Cardiac fibroblast (primary cell): Measurements from ENCODE around the gene PNRC1.

Experiments used
- DNase-seq, 2 donors: peaks; one replicate each; pipeline versions ENCODE4 v3.0.0 to v3.0.0-alpha.2; 2010; ENCODE audit warnings: low read depth in 2 of 2
- H3K4me3 ChIP-seq, 2 donors: replicated peaks in 1 of 2; 1 replicate in 1 of 2; 2 replicates in 1 of 2; pipeline ENCODE4 v1.5.1; 2011; ENCODE audit warnings: low read depth in 2 of 2, low read length in 2 of 2, mild to moderate bottlenecking in 2 of 2, moderate library complexity in 1 of 2
- TF ChIP-seq, protein P1 (sequence below): IDR thresholded peaks from one replicate; pipeline ENCODE4 v1.5.1; 2011; ENCODE audit warnings: low read depth, mild to moderate bottlenecking, low read length, inconsistent platforms

PNRC1 gene

DNA sequence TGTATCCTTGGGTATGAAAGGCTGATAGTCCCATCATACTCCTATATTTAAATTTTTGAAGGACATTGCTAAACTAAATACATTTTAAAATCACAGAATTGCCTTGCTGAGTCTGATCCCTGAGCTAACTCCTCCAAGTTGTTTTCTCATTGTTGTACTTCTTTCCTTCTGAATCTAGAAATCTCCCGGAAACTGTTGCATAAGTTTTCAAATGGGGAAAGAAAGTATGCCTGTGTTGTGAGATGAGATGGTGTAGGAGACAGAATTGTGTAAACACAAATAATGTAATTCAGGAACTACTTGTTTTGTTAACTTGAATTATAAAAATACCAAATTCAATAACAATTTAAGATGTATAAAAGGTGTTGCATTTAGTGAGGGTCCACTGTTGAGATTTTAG is 7.3 kb downstream of the PNRC1 start:
- peak; percentile 21 to 35 for DNase-seq
- H3K4me3 ChIP-seq, result no peak overlapping the region
- TF ChIP-seq, protein P1, sequence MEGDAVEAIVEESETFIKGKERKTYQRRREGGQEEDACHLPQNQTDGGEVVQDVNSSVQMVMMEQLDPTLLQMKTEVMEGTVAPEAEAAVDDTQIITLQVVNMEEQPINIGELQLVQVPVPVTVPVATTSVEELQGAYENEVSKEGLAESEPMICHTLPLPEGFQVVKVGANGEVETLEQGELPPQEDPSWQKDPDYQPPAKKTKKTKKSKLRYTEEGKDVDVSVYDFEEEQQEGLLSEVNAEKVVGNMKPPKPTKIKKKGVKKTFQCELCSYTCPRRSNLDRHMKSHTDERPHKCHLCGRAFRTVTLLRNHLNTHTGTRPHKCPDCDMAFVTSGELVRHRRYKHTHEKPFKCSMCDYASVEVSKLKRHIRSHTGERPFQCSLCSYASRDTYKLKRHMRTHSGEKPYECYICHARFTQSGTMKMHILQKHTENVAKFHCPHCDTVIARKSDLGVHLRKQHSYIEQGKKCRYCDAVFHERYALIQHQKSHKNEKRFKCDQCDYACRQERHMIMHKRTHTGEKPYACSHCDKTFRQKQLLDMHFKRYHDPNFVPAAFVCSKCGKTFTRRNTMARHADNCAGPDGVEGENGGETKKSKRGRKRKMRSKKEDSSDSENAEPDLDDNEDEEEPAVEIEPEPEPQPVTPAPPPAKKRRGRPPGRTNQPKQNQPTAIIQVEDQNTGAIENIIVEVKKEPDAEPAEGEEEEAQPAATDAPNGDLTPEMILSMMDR, result no peak

DNA sequence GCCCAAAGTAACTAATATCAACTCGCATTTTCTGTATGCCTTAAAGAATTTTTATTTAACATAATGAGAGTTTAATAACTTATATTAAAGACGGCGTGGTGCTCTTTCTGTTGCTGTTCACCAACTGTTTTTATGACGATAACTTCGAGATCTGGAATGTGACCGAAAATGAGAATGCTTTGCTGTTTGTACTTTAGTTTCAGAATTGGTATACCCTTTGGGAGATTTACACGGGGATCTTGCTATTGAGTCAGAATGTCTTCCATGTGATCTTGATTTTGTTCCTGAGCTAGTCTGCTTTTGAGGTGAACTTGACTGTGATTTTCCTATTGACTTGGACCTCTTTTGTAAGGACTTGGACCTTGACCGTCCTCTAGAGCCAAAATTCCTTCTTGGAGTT is 17.9 kb downstream of the PNRC1 start:
- no peak overlapping the region for H3K4me3 ChIP-seq
- TF ChIP-seq, protein P1, result no peak
- no peak for DNase-seq

DNA sequence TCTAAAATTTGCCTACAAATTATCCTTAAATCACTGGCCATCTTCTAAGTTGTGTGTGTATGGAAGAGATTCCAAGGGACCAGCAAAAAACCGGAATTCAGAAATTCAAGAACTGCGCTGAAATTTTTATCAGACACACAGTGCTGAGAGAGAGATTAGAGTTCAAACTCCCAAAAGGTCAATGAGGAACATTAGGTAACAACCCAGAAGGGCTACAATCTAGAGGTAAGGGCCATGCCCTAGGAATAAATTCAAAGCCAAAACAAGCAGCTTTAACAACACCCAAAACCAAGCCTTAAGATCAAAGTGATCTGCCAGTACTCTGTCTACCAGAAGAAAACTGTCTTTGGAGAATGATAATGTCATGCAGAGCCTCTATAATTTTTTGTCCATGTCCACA is 19.6 kb downstream of the PNRC1 start:
- DNase-seq, result no peak
- H3K4me3 ChIP-seq, result no peak overlapping the region
- TF ChIP-seq, protein P1, result no peak

DNA sequence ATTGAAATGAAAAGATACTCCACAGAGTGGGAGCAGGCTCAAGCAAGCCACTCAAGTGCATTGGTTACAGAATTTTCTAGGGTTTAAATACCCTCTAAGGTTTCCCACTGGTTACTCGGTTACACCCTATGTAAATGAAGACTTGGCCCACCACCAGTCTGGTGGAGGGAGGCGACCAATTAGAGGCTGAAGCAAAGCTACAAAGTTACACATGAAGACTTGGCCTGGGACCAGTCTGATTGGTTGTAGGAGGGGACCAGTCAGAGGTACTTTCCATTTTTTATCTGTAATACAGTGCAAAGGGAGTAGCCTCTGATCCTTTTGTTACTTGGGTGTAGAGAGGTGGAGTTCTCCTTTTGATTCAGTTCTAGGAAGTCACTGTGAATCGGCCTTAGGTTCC is 29.7 kb downstream of the PNRC1 start:
- TF ChIP-seq, protein P1, result no peak
- DNase-seq, result no peak

GRCh38 chr6:89111933-89112332 is 31.4 kb downstream of the PNRC1 start:
- no peak overlapping the region for H3K4me3 ChIP-seq
- no peak for DNase-seq
- TF ChIP-seq, protein P1, result no peak

More for the DNA sequence above, 29.7 kb downstream of the PNRC1 start:
- H3K4me3 ChIP-seq, result no peak overlapping the region

- no peak overlapping the region for H3K4me3 ChIP-seq
- TF ChIP-seq, protein P1, result no peak
- DNase-seq, result no peak
Observed at GRCh38 chr6:89116702-89117101, 36.2 kb downstream of the PNRC1 start.

DNA sequence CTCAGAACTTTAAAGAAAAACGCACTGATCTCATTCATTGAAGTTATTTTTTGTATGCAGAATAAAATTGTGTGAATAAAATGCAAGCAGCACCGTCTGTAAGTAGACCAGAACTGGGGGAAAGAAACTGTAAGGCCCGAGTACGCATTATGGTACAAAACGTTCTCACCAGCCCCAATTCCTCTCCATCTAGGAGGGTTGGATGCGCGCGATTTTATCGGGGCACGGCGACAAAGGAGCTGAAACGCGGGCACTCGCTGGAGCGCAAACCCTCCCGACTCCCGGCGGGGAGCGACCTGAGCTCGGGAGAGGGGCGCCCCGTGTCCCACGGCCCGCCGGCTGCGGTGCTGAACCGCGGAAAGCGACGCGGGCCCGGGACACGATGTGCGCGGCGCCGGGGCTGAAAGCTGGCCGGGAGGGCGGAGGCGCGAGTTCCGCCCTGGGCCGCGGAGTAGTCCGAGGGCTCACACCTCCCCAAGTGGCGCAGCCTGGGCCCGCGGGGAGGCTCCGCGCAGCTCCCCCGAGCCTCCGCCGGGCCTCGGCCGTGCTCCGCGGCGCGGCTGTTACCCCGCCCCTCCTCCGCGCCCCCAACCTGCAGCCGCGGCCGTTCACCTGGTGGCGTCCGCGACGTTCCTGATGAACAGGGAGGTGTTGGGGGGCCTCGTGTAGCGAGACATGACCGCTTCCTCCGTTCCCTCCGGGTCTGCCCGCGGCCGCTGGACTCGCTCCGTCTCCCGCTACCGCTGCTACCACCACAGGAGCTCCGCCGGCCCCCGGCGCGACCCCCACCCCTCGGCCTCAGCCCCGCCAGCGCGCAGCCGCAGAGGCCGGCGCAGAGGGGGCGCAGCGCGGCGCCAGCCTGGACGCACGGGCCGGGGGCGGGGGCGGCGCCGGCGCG is 36.9 kb downstream of the PNRC1 start, which contains the start of gene SRSF12:
SRSF12 (minus strand) TSS at position 861 of the 898 bp plus-strand sequence; CDS start at position 677, 184 bp downstream.
- TF ChIP-seq, protein P1, result no peak
- H3K4me3 ChIP-seq, result peak within 1 kb of the TSS; percentile 51 to 61
- peak; percentile 33 to 48 for DNase-seq
